ENCODE results near the gene KRT10. TPM values are rescaled to one million over a fixed set of nuclear protein-coding genes. Genes with fewer than 3 reads are reported as not detected.

The KRT10 gene
- total and polyA plus RNA-seq, 9 of the 15 experiments (the other 6 are each of a cell fraction or from before 2014, with no cell fraction given): 47.0 to 179 (median 76.2) TPM

- TF ChIP-seq ZHX1 (conservative IDR thresholded peaks at IDR 0.05; ENCODE audit: low read length) (no peak), TBL1XR1 (IDR thresholded peaks at IDR 0.05; ENCODE audit: low read length in 2 of 2) (no peak), NELFE (IDR thresholded peaks at IDR 0.05; ENCODE audit: insufficient read depth, insufficient read length) (no peak), NRF1 (conservative IDR thresholded peaks at IDR 0.05 in 1 of 2, IDR thresholded peaks at IDR 0.05 in 1 of 2) (no peak), EGR1 (conservative IDR thresholded peaks at IDR 0.05) (peak; percentile 80), NCOR1 (IDR thresholded peaks at IDR 0.05) (no peak), KDM1A (IDR thresholded peaks at IDR 0.05) (no peak), ZBTB12 (CRISPR knock-in tag; IDR thresholded peaks at IDR 0.05) (no peak), ZNF316 (IDR thresholded peaks at IDR 0.05) (peak; percentile 93), ZNF217 (CRISPR knock-in tag; IDR thresholded peaks at IDR 0.05) (no peak), ZNF766 (CRISPR knock-in tag; conservative IDR thresholded peaks at IDR 0.05) (no peak), IRF2 (CRISPR knock-in tag; IDR thresholded peaks at IDR 0.05) (no peak), MGA (IDR thresholded peaks at IDR 0.05) (0 out of 2 replicates have a peak, but pooled peaks have one; percentile 11)
These were observed at the start of gene KRT10 (continued) for GRCh38 chr17:40822132-40822812.
